Panc1 (cell line): ENCODE measurements around the gene BBS9. TPM values are rescaled to one million over a fixed set of nuclear protein-coding genes. Genes with fewer than 3 reads are reported as not detected.

Experiments
- ATAC-seq: fragments of 200-7000 bp; cut with Tn5 transposase; 2 replicates; pipeline ENCODE4 v1.9.1; 2020; ENCODE audit warnings: mild to moderate bottlenecking, moderate library complexity
- BruUV-seq: library from RNA; stranded (reverse); fragments of 400-500 nt; replicated peaks from 2 replicates; lab custom pipeline; 2021; lab: Mats Ljungman, UMichigan
- CTCF ChIA-PET: fragments of 300-600 bp; sonication (Branson Sonifier 250); formaldehyde crosslinking; loops from one replicate; lab custom pipeline; 2022; ENCODE audit warnings: antibody characterized with exemption; lab: Charles Lee
- POLR2A ChIA-PET: fragments of 300-600 bp; sonication (Branson Sonifier 250); formaldehyde crosslinking; loops from one replicate; lab custom pipeline; 2022; ENCODE audit warnings: antibody characterized with exemption; lab: Charles Lee
- DNase-seq: peaks from one replicate; pipeline ENCODE4 v3.0.0-alpha.2; 2010; ENCODE audit warnings: low read depth, low spot score
- H3K27ac ChIP-seq: 2 replicates; pipeline ENCODE4 v1.5.1; 2011; ENCODE audit warnings: mild to moderate bottlenecking, low read length, inconsistent platforms
- H3K27me3 ChIP-seq: fragments of 200-500 bp; sonication (Bioruptor generic); 2 replicates; pipeline ENCODE4 v1.6.0; 2014; ENCODE audit warnings: low read length, inconsistent platforms; ENCODE audit not compliant: control insufficient read depth, insufficient read depth
- H3K36me3 ChIP-seq: fragments of 200-500 bp; sonication (Bioruptor generic); 2 replicates; pipeline ENCODE4 v1.5.1; 2014; ENCODE audit warnings: inconsistent platforms, mild to moderate bottlenecking, low read length, moderate library complexity; ENCODE audit not compliant: control insufficient read depth, insufficient read depth
- H3K4me1 ChIP-seq: 2 replicates; pipeline ENCODE4 v1.5.1; 2011; ENCODE audit warnings: inconsistent platforms, mild to moderate bottlenecking, low read length, moderate library complexity; ENCODE audit not compliant: control insufficient read depth, insufficient read depth
- H3K4me3 ChIP-seq, 2 experiments: 2 replicates each; pipeline ENCODE4 v1.5.1; 2011 to 2012; ENCODE audit warnings: low read depth in 2 of 2, low read length in 2 of 2, mild to moderate bottlenecking in 2 of 2, inconsistent platforms in 1 of 2, moderate library complexity in 1 of 2
- H3K9me3 ChIP-seq: fragments of 200-500 bp; sonication (Bioruptor generic); 2 replicates; pipeline ENCODE4 v1.5.1; 2014; ENCODE audit warnings: low read depth, mild to moderate bottlenecking, inconsistent platforms, low read length, moderate library complexity; ENCODE audit not compliant: control insufficient read depth, insufficient read depth
- POLR2AphosphoS5 ChIP-seq: IDR thresholded peaks from 2 replicates; pipeline ENCODE4 v1.6.1; 2012; ENCODE audit warnings: mild to moderate bottlenecking, low read depth, low read length, moderate library complexity
- SIN3A ChIP-seq: IDR thresholded peaks from 2 replicates; pipeline ENCODE4 v1.6.1; 2012; ENCODE audit warnings: low read depth, mild to moderate bottlenecking, low read length, moderate library complexity, borderline replicate concordance; ENCODE audit not compliant: insufficient read depth
- TCF7L2 ChIP-seq: IDR thresholded peaks from 2 replicates; pipeline ENCODE4 v1.6.1; 2011; ENCODE audit warnings: mild to moderate bottlenecking, low read depth, low read length, inconsistent platforms
- in situ Hi-C: cut with HindIII; loops from 2 replicates; pipeline ENCODE4 v1.10.0; 2016; ENCODE audit warnings: low sequenced_read_pairs, low pct_unique_long_range_greater_than_20kb
- intact Hi-C: fragments of 100-400 bp; cut with micrococcal nuclease; formaldehyde crosslinking; loops from one replicate; pipeline ENCODE4 v1.10.0; 2022; ENCODE audit not compliant: unreplicated experiment
- total RNA-seq: library from RNA; stranded (reverse); gene quantifications from one replicate; pipeline ENCODE4 v1.2.1, GENCODE V29; 2021; ENCODE audit not compliant: unreplicated experiment
- TF ChIP-seq, protein P1 (sequence below), 2 experiments: IDR thresholded peaks; 2 replicates each; pipeline ENCODE4 v1.6.1; 2011 to 2012; ENCODE audit warnings: low read depth in 2 of 2, control low read depth in 1 of 2, low read length in 1 of 2, mild to moderate bottlenecking in 1 of 2, moderate library complexity in 1 of 2; ENCODE audit not compliant: insufficient read depth in 1 of 2
- TF ChIP-seq, protein P2 (sequence below): fragments of 450-650 bp; IDR thresholded peaks from 2 replicates; pipeline ENCODE4 v1.5.1; 2017; ENCODE audit warnings: mild to moderate bottlenecking

The BBS9 gene
- total RNA-seq, 1 experiment from 2014 or later, result 6.9 TPM

- no peaks in the 10 kb centered on the region for H3K9me3 ChIP-seq
- H3K36me3 ChIP-seq, result no peaks in the 10 kb centered on the region
- POLR2A ChIA-PET, result no interaction called here
- TF ChIP-seq, protein P1, sequence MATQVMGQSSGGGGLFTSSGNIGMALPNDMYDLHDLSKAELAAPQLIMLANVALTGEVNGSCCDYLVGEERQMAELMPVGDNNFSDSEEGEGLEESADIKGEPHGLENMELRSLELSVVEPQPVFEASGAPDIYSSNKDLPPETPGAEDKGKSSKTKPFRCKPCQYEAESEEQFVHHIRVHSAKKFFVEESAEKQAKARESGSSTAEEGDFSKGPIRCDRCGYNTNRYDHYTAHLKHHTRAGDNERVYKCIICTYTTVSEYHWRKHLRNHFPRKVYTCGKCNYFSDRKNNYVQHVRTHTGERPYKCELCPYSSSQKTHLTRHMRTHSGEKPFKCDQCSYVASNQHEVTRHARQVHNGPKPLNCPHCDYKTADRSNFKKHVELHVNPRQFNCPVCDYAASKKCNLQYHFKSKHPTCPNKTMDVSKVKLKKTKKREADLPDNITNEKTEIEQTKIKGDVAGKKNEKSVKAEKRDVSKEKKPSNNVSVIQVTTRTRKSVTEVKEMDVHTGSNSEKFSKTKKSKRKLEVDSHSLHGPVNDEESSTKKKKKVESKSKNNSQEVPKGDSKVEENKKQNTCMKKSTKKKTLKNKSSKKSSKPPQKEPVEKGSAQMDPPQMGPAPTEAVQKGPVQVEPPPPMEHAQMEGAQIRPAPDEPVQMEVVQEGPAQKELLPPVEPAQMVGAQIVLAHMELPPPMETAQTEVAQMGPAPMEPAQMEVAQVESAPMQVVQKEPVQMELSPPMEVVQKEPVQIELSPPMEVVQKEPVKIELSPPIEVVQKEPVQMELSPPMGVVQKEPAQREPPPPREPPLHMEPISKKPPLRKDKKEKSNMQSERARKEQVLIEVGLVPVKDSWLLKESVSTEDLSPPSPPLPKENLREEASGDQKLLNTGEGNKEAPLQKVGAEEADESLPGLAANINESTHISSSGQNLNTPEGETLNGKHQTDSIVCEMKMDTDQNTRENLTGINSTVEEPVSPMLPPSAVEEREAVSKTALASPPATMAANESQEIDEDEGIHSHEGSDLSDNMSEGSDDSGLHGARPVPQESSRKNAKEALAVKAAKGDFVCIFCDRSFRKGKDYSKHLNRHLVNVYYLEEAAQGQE (IDR thresholded peaks at IDR 0.05; ENCODE audit: insufficient read depth in 1 of 2, low read depth in 2 of 2, low read length in 1 of 2), result no peak
- BruUV-seq, result no TSS peak
- intact Hi-C loops (no loop called here), in situ Hi-C loops (no loop called here)
- ATAC-seq, result no peak
- no peaks in the 10 kb centered on the region for H3K4me1 ChIP-seq
- CTCF ChIA-PET, result no interaction called here
- no peak for DNase-seq
- no peaks in the 10 kb centered on the region; the same call in 1 of the 2 replicates for H3K27me3 ChIP-seq
- H3K27ac ChIP-seq, result no peak overlapping the region
- no peak overlapping the region for H3K4me3 ChIP-seq
These were observed 70.9 kb downstream of the BBS9 start for GRCh38 chr7:33200282-33200681.

- TF ChIP-seq POLR2AphosphoS5 (no peak), TCF7L2 (no peak), SIN3A (no peak)
- TF ChIP-seq, protein P1 (IDR thresholded peaks at IDR 0.05; ENCODE audit: insufficient read depth in 1 of 2, low read depth in 2 of 2, low read length in 1 of 2), result no peak
- TF ChIP-seq, protein P2, sequence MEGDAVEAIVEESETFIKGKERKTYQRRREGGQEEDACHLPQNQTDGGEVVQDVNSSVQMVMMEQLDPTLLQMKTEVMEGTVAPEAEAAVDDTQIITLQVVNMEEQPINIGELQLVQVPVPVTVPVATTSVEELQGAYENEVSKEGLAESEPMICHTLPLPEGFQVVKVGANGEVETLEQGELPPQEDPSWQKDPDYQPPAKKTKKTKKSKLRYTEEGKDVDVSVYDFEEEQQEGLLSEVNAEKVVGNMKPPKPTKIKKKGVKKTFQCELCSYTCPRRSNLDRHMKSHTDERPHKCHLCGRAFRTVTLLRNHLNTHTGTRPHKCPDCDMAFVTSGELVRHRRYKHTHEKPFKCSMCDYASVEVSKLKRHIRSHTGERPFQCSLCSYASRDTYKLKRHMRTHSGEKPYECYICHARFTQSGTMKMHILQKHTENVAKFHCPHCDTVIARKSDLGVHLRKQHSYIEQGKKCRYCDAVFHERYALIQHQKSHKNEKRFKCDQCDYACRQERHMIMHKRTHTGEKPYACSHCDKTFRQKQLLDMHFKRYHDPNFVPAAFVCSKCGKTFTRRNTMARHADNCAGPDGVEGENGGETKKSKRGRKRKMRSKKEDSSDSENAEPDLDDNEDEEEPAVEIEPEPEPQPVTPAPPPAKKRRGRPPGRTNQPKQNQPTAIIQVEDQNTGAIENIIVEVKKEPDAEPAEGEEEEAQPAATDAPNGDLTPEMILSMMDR, result no peak
- no peaks in the 10 kb centered on the region for H3K27me3 ChIP-seq
- ATAC-seq (no peak), DNase-seq (no peak)
- ChIA-PET POLR2A (no interaction called here), CTCF (no interaction called here)
- intact Hi-C loops, result no loop called here
- no peaks in the 10 kb centered on the region for H3K36me3 ChIP-seq
- no peak overlapping the region for H3K4me3 ChIP-seq
- no peaks in the 10 kb centered on the region for H3K4me1 ChIP-seq
- in situ Hi-C loops, result no loop called here
- H3K27ac ChIP-seq, result no peak overlapping the region
- no peaks in the 10 kb centered on the region for H3K9me3 ChIP-seq
- BruUV-seq, result no TSS peak
These were observed 72.5 kb downstream of the BBS9 start for GRCh38 chr7:33201821-33202220.
